Measurements from ENCODE around the gene GCAT. TPM values are rescaled to one million over a fixed set of nuclear protein-coding genes. Genes with fewer than 3 reads are reported as not detected.
A peak's percentile ranks its signal among the peaks of the same experiment; 100 is the strongest.
"Not testable (repeated sequence)": the region's sequence is repeated elsewhere in the genome, so short reads cannot be mapped to it uniquely, and the experiment has no call there.

GCAT gene
- polyA plus RNA-seq, 1 donor from 2014 or later = 0.51 TPM

DNA sequence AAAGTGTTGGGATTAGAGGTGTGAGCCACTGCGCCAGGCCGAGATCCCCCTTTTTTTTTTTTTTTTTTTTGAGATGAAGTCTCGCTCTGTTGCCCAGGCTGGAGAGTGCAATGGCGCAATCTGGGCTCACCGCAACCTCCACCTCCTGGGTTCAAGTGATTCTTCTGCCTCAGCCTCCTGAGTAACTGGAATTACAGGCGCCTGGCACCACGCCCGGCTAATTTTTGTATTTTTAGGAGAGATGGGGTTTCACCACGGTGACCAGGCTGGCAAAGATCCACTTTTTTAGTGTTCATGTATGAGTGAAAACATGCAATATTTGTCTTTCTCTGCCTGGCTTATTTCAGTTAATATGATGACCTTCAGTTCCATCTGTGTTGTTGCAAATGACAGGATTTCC lies 7.8 kb upstream of the GCAT start:
- Mint-ChIP-seq H3K27me3 (peaks cover 28% of the 10 kb centered on the region), H3K4me3 (peak overlapping the region in 1 of 4 donors; percentile 16), H3K4me1 (peaks cover 5 to 14% (median 13%) of the 10 kb centered on the region in 3 donors)
- H3K36me3 Mint-ChIP-seq, H3K9me3 Mint-ChIP-seq, H3K27ac Mint-ChIP-seq: not testable (repeated sequence)

DNA sequence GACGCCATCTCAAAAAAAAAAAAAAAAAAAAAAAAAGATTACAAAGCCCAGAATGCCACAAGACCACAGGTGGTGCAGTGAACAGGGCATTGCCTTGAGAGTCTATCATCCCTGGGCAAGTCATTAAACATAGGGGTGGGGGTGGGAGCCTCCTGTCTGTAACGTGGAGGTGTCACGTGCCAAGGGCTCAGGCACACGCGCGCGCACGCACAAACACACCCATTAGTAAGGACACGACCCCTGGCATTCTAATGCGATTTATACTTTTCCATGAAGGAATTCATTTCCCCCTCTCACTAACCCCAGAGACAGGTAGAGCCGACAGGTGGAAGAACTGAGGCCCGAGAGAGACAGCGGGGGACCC lies 5.8 kb upstream of the GCAT start:
- H3K4me3 Mint-ChIP-seq = peak overlapping the region in 2 of 4 donors; percentile 42 to 46
- H3K36me3 Mint-ChIP-seq = no peaks in the 10 kb centered on the region
- H3K27me3 Mint-ChIP-seq = peaks cover 42% of the 10 kb centered on the region
- H3K4me1 Mint-ChIP-seq = peaks cover 17 to 26% (median 17%) of the 10 kb centered on the region in 3 donors
- H3K27ac Mint-ChIP-seq = no peak overlapping the region
- peaks cover 0 to 2% (median 0%) of the 10 kb centered on the region in 3 donors for H3K9me3 Mint-ChIP-seq

DNA sequence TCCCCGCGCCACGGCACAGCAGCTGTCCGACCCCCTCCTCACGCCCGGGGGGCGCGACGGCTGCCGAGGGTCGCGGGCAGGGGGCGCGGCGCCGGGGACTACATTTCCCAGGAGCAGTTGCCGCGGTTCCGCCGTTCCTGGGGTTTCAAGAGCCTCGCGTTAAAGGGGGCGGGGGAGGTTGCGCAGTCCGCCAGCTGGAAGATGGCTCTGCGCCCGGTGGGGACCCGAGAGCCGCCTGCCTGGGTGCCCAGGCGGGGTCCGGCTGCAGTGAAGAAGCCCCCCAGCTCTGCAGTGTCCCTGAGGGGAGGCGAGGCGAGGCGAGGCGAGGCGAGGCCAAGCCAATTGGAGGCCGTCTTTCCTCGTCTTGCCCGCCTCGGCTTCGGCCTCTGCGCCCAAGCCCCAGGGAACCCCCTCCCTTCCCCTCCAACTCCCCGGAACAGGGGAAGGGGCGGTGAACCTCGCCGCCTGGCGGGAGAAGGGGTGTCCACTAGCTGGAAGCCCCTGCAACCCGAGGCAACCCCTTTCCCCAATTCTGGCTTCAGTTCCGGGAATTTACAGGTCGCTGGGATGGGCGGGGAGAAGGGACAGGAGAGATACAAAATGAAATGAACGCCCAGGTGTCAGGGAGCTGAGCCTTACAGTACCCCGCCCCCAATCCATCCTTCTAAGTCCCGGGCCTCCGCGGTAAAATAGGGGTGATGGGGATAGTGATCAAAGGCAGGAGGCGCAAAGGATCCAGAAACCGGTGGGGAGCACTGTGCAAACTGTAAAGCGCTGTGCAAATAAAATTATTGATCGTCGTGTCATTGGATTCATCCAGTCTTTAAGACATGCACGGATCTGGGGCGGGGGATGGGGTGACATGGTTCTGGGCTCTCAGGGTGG lies 5.2 kb upstream of the GCAT start:
- Mint-ChIP-seq H3K27ac (no peak overlapping the region), H3K4me3 (peak overlapping the region; percentile 21 to 91 (median 54)), H3K36me3 (no peaks in the 10 kb centered on the region), H3K9me3 (peaks cover 0 to 2% (median 0%) of the 10 kb centered on the region in 3 donors), H3K27me3 (peaks cover 46% of the 10 kb centered on the region), H3K4me1 (peaks cover 17 to 28% (median 17%) of the 10 kb centered on the region in 3 donors)

GRCh38 chr22:37803195-37803638 lies 4.5 kb upstream of the GCAT start:
- Mint-ChIP-seq H3K4me3 (peak overlapping the region in 3 of 4 donors; percentile 21 to 91 (median 61)), H3K36me3 (no peaks in the 10 kb centered on the region), H3K9me3 (peaks cover 0 to 2% (median 0%) of the 10 kb centered on the region in 3 donors), H3K4me1 (peaks cover 12 to 26% (median 20%) of the 10 kb centered on the region in 3 donors), H3K27ac (no peak overlapping the region), H3K27me3 (peaks cover 48% of the 10 kb centered on the region)

DNA sequence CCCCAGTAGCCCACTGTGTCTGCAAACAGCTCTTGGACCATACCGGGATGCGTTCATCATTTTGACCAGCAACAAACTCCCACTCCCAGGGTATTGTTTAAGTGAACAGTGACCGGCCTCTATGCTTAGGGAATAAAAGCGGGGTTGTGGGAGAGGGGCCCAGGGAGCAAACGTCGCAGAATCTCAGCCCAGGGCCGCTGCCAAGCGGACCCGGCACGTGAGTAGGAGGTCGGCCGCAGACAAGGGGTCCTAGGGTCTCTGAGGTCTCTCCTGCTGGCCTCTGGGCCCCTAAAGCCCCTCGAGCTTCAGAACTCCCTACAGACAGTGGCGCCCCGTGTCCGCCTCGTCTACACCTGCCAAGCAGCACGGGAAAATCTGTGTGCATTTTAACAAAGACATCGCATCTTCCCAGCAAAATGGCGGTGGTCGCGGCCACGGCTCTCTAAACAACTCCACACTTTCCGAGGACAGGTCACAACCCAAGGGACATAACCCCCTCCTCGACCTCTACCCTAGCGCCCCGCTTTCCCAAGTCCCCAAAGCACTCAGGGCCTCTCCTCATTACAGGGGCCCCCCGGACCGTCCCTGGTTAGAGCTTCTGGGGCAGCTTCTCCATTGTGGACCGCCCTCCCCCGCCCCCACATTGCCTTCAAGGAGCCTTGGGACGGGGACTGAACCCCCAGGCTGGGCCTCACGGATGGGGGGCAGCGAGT lies 3.9 kb upstream of the GCAT start:
- peak overlapping the region; percentile 25 to 79 (median 68) for H3K4me3 Mint-ChIP-seq
- peaks cover 52% of the 10 kb centered on the region for H3K27me3 Mint-ChIP-seq
- peaks cover 10 to 27% (median 22%) of the 10 kb centered on the region in 3 donors for H3K4me1 Mint-ChIP-seq
- no peaks in the 10 kb centered on the region for H3K36me3 Mint-ChIP-seq
- peak overlapping the region in 1 of 3 donors; percentile 85 for H3K27ac Mint-ChIP-seq
- peaks cover 0 to 2% (median 0%) of the 10 kb centered on the region in 3 donors for H3K9me3 Mint-ChIP-seq

GRCh38 chr22:37804352-37804880 lies 3.3 kb upstream of the GCAT start:
- Mint-ChIP-seq H3K27ac (peak overlapping the region in 1 of 3 donors; percentile 85), H3K4me1 (peaks cover 10 to 27% (median 22%) of the 10 kb centered on the region in 3 donors), H3K9me3 (peaks cover 0 to 2% (median 0%) of the 10 kb centered on the region in 3 donors), H3K27me3 (peaks cover 55% of the 10 kb centered on the region), H3K36me3 (no peaks in the 10 kb centered on the region), H3K4me3 (peak overlapping the region; percentile 25 to 79 (median 68))

DNA sequence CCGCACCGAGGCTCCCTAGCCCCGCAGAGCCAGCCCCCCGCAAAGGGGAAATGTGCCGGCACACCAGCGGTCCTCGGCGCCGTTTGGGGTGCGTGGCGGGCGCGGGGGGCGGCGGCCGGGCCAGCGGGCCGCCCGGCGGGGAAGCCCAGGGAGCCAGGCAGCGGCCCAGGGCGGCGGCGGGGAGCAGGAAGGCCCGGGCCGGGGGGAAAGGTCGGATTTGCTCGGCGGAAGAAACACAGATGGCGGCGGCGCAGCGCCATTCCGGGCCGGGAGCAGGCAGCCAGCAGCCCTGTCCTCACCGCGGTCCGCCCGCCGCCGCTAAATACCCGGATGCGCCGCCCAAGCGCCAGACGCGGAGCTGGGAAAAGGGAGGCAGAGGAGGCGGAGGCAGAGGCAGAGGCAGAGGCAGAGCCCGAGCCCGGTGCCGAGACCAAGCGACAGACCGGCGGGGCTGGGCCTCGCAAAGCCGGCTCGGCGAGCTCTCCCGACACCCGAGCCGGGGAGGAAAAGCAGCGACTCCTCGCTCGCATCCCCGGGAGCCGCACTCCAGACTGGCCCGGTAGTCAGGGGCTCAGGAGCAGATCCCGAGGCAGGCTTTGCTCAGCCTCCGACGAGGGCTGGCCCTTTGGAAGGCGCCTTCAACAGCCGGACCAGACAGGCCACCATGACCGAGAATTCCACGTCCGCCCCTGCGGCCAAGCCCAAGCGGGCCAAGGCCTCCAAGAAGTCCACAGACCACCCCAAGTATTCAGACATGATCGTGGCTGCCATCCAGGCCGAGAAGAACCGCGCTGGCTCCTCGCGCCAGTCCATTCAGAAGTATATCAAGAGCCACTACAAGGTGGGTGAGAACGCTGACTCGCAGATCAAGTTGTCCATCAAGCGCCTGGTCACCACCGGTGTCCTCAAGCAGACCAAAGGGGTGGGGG lies 2.6 kb upstream of the GCAT start:
- Mint-ChIP-seq H3K27ac (peak overlapping the region in 2 of 3 donors; percentile 21 to 79), H3K36me3 (no peaks in the 10 kb centered on the region), H3K27me3 (peaks cover 58% of the 10 kb centered on the region), H3K4me1 (peaks cover 12 to 27% (median 20%) of the 10 kb centered on the region in 3 donors), H3K4me3 (peak overlapping the region; percentile 43 to 79 (median 68)), H3K9me3 (peaks cover 0 to 2% (median 0%) of the 10 kb centered on the region in 3 donors)

DNA sequence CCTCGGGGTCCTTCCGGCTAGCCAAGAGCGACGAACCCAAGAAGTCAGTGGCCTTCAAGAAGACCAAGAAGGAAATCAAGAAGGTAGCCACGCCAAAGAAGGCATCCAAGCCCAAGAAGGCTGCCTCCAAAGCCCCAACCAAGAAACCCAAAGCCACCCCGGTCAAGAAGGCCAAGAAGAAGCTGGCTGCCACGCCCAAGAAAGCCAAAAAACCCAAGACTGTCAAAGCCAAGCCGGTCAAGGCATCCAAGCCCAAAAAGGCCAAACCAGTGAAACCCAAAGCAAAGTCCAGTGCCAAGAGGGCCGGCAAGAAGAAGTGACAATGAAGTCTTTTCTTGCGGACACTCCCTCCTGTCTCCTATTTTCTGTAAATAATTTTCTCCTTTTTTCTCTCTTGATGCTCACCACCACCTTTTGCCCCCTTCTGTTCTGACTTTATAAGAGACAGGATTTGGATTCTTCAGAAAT lies 1.9 kb upstream of the GCAT start:
- Mint-ChIP-seq H3K36me3 (no peaks in the 10 kb centered on the region), H3K27ac (peak overlapping the region; percentile 8 to 79 (median 21)), H3K9me3 (peaks cover 0 to 2% (median 0%) of the 10 kb centered on the region in 3 donors), H3K27me3 (peaks cover 56% of the 10 kb centered on the region), H3K4me1 (peaks cover 12 to 24% (median 17%) of the 10 kb centered on the region in 3 donors), H3K4me3 (peak overlapping the region in 3 of 4 donors; percentile 43 to 79 (median 74))

GRCh38 chr22:37806409-37807333 lies 1.1 kb upstream of the GCAT start:
- H3K27me3 Mint-ChIP-seq = peaks cover 56% of the 10 kb centered on the region
- peak overlapping the region; percentile 2 to 87 (median 57) for H3K4me3 Mint-ChIP-seq
- peaks cover 0 to 2% (median 0%) of the 10 kb centered on the region in 3 donors for H3K9me3 Mint-ChIP-seq
- H3K36me3 Mint-ChIP-seq = no peaks in the 10 kb centered on the region
- H3K27ac Mint-ChIP-seq = peak overlapping the region in 2 of 3 donors; percentile 19 to 79
- H3K4me1 Mint-ChIP-seq = peaks cover 12 to 24% (median 17%) of the 10 kb centered on the region in 3 donors

DNA sequence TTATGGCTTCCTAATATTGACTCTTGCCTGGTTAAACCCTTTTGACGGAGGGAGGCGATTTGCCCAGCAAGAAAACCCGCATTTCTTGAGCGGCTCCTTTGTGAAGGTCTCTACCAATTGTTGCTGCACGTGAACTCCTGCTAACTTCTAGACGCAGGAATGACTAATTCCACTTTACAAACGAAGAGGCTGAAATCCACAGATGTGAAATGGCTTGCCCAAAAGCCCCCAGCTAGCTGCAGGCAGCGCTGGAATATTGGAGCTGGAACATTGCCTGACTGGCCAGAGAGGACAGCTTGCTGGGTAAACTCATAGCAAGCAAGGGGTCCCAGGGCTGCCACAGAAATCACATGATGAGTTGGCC lies 542 bp downstream of the GCAT start:
- peaks cover 0 to 2% (median 0%) of the 10 kb centered on the region in 3 donors for H3K9me3 Mint-ChIP-seq
- H3K27ac Mint-ChIP-seq = peak overlapping the region; percentile 36 to 71 (median 63)
- no peaks in the 10 kb centered on the region for H3K36me3 Mint-ChIP-seq
- peaks cover 8 to 17% (median 17%) of the 10 kb centered on the region in 3 donors for H3K4me1 Mint-ChIP-seq
- peak overlapping the region; percentile 54 to 90 (median 76) for H3K4me3 Mint-ChIP-seq
- H3K27me3 Mint-ChIP-seq = peaks cover 57% of the 10 kb centered on the region

DNA sequence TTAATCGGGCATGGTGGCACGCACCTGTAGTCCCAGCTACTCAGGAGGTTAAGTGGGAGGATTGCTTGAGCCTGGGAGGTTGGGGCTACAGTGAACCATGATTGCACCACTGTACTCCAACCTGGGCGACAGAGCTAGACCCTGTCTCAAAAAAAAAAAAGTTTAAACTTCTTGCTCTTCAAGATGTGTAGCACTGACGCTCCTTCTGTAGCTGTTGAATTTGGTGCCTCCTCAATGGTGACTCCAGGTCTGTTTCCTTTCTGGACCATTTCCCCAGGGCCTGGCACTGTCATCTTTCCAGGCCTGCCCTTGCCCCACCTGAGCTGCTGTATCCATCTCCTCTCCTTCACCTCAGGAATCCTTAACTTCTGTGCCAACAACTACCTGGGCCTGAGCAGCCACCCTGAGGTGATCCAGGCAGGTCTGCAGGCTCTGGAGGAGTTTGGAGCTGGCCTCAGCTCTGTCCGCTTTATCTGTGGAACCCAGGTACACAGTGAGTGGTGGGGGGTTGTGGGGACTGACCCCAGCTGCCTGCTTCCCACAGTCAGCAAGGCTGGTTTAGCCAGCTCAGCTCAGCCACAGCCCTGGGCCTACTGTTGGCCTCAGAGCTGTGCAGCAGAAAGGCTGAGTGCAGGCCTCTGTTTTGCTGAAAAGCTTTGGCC lies 2.1 kb downstream of the GCAT start:
- peaks cover 6 to 17% (median 17%) of the 10 kb centered on the region in 3 donors for H3K4me1 Mint-ChIP-seq
- H3K4me3 Mint-ChIP-seq = no peak overlapping the region
- H3K36me3 Mint-ChIP-seq = no peaks in the 10 kb centered on the region
- H3K9me3 Mint-ChIP-seq = peaks cover 0 to 2% (median 0%) of the 10 kb centered on the region in 3 donors
- H3K27me3 Mint-ChIP-seq = peaks cover 47% of the 10 kb centered on the region
- H3K27ac Mint-ChIP-seq = no peak overlapping the region

DNA sequence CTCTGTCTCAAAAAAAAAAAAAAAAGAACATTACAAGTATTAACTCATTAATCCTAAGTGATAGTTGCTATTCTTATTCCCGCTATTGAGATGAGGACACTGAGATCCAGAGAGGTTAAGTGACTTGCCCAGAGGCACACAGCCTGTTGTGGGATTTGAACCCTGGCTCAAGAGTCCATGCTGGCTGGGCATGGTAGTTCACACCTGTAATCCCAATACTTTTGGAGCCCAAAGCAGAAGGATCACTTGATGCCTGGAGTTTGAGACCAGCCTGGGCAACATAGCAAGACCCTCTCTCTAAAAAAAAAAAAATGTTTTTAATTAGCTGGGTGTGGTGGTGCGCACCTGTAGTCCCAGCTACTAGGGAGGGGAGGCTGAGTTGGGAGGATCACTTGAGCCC lies 4.1 kb downstream of the GCAT start:
- Mint-ChIP-seq H3K4me3 (no peak overlapping the region), H3K27me3 (peaks cover 31% of the 10 kb centered on the region), H3K36me3 (no peaks in the 10 kb centered on the region)

More for the DNA sequence above, 4.1 kb downstream of the GCAT start:
- no peak overlapping the region for H3K27ac Mint-ChIP-seq
- H3K4me1 Mint-ChIP-seq = peaks cover 2 to 5% (median 4%) of the 10 kb centered on the region in 3 donors
- H3K9me3 Mint-ChIP-seq = no peaks in the 10 kb centered on the region

Data from IgD-negative memory B cell (primary cell).